ENCODE measurements around the gene PIF1. TPM values are rescaled to one million over a fixed set of nuclear protein-coding genes. Genes with fewer than 3 reads are reported as not detected.

PIF1 gene
- total and polyA plus RNA-seq, 2 of the 4 experiments (the other 2 are of a cell fraction) = 3.9 to 19.9 TPM

DNA sequence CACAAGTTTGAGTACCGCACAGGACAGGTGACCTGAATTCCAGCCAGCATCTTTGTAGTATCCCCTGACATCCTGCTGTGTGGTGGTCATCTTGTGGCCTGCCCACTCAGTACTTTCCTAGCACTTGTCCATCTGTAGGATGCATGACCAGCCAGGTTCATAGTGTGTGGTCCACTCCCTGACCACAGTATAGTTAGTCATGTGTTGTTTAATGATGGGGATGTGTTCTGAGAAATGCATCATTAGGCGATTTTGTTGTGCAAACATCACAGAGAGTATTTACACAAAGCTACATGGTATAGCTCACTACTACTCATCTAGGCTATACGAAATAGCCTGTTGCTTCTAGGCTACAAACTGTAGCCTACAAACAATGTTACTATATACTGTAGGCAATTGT is 33.2 kb downstream of the PIF1 start:
- DNase-seq = peak; percentile 18
- ChIA-PET POLR2A (ENCODE audit: unreplicated experiment) (no interaction called here), CTCF (interaction anchor here (1.0 kb wide), 1 partner anchor 13 kb away, joined by 3 read pairs; no protein-coding TSS in a partner anchor)
- no peak overlapping the region for H3K14ac ChIP-seq (replicated peaks; ENCODE audit: low read depth, low read length)
- H2AFZ ChIP-seq (replicated peaks; ENCODE audit: low read length, poor library complexity) = no peak overlapping the region
- H2BK15ac ChIP-seq (ENCODE audit: low read depth, low read length) = no peak overlapping the region
- ATAC-seq (ENCODE audit: low read depth) = no peak; the same call in 1 of the 2 replicates
- no peak overlapping the region for H3K9ac ChIP-seq (ENCODE audit: low read depth, low read length)
- dilution Hi-C loops (cut with HindIII; ENCODE audit: low sequenced_read_pairs, unreplicated experiment) (no loop called here), intact Hi-C loops (cut with micrococcal nuclease) (no loop called here), in situ Hi-C loops (cut with MboI; ENCODE audit: low sequenced_read_pairs) (no loop called here)
- H3K56ac ChIP-seq (ENCODE audit: extremely low read depth, insufficient read depth, low read length) = no peak overlapping the region
- no peak overlapping the region for H3K4me3 ChIP-seq (ENCODE audit: insufficient read depth, low read depth, low read length)
- no peaks in the 10 kb centered on the region for H3K9me1 ChIP-seq (ENCODE audit: insufficient read depth, low read length)
- no peak overlapping the region for H4K5ac ChIP-seq (ENCODE audit: low read depth, low read length)
- no peaks in the 10 kb centered on the region for H3K9me3 ChIP-seq (ENCODE audit: control insufficient read depth, insufficient read depth, low read length)
- no TSS peak for BruUV-seq (replicated peaks)
- no peak overlapping the region for H2AK5ac ChIP-seq (ENCODE audit: low read depth, low read length)
- TF ChIP-seq POLR2A (IDR thresholded peaks at IDR 0.05; ENCODE audit: low read depth, low read length) (no peak), FOS (IDR thresholded peaks at IDR 0.05; ENCODE audit: low read depth, low read length) (no peak), RAD21 (IDR thresholded peaks at IDR 0.05; ENCODE audit: low read length) (no peak), CTCF (conservative IDR thresholded peaks at IDR 0.05; ENCODE audit: low read depth, low read length) (no peak), RFX5 (IDR thresholded peaks at IDR 0.05; ENCODE audit: low read depth, low read length) (no peak), USF2 (IDR thresholded peaks at IDR 0.05; ENCODE audit: low read depth, low read length) (no peak), BHLHE40 (IDR thresholded peaks at IDR 0.05; ENCODE audit: low read depth, low read length) (no peak), CEBPB (IDR thresholded peaks at IDR 0.05; ENCODE audit: low read depth, low read length) (peak; percentile 6; the same call in 1 of the 2 replicates)
- TF ChIP-seq, protein P1, sequence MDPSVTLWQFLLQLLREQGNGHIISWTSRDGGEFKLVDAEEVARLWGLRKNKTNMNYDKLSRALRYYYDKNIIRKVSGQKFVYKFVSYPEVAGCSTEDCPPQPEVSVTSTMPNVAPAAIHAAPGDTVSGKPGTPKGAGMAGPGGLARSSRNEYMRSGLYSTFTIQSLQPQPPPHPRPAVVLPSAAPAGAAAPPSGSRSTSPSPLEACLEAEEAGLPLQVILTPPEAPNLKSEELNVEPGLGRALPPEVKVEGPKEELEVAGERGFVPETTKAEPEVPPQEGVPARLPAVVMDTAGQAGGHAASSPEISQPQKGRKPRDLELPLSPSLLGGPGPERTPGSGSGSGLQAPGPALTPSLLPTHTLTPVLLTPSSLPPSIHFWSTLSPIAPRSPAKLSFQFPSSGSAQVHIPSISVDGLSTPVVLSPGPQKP (IDR thresholded peaks at IDR 0.05; ENCODE audit: borderline replicate concordance, low read depth, low read length) = no peak
- H3K27ac ChIP-seq (ENCODE audit: insufficient read depth, low read length) = no peak overlapping the region
- H3K4ac ChIP-seq (ENCODE audit: low read depth, low read length) = no peak overlapping the region
- no peak overlapping the region for H3K4me2 ChIP-seq (ENCODE audit: low read depth, low read length)
- H4K8ac ChIP-seq (ENCODE audit: low read depth in 2 of 2, low read length in 2 of 2) = no peak overlapping the region
- H4K20me1 ChIP-seq (ENCODE audit: insufficient read depth, low read length) = no peaks in the 10 kb centered on the region
- H2BK5ac ChIP-seq (ENCODE audit: low read depth, low read length, poor library complexity, severe bottlenecking) = no peak overlapping the region
- H3K27me3 ChIP-seq (ENCODE audit: control insufficient read depth, insufficient read depth, low read length) = no peaks in the 10 kb centered on the region
- no peaks in the 10 kb centered on the region for H3K79me1 ChIP-seq (ENCODE audit: low read depth in 1 of 2, low read length in 2 of 2)
- H3K4me1 ChIP-seq (ENCODE audit: control insufficient read depth, insufficient read depth, low read length) = no peaks in the 10 kb centered on the region
- no peak overlapping the region for H3K18ac ChIP-seq (ENCODE audit: low read depth, low read length)
- H3K23ac ChIP-seq (ENCODE audit: low read depth, low read length) = no peak overlapping the region
- no peaks in the 10 kb centered on the region for H3K36me3 ChIP-seq (ENCODE audit: control insufficient read depth, insufficient read depth, low read length)
- H2BK120ac ChIP-seq (ENCODE audit: low read depth, low read length) = no peak overlapping the region
- H2BK20ac ChIP-seq (ENCODE audit: low read depth, low read length) = no peak overlapping the region
- H2AK9ac ChIP-seq (replicated peaks; ENCODE audit: low read depth, low read length, poor library complexity) = no peak overlapping the region
- H4K91ac ChIP-seq (ENCODE audit: insufficient read depth, low read depth, low read length) = no peak overlapping the region
- no CpG with 5 or more reads among the region's 3 CpGs for WGBS, 2 experiments (ENCODE audit: extremely low coverage in 2 of 2, insufficient read length in 1 of 2)

All from IMR-90 (cell line).